Measurements from ENCODE around the gene PHF3.
"Not testable (repeated sequence)": the region's sequence is repeated elsewhere in the genome, so short reads cannot be mapped to it uniquely, and the experiment has no call there.

The PHF3 gene

DNA sequence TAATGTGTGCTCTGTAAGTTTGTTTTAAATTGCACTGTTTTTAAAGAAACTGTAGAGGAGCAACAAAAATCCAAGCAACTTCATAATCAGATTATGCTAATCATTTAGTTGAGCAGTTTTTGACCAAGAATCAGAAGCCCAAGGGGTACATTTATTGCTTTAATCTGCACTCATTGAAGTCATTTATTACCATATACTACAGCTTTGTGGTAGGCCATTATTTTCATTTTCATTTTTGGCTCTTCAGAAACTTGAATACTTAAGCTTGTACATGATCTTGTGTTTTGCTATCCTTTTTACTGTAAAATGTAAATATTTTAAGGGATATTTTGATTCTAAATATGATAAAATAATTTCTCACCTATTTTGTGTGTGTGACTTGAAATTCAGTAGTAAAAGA lies 78.5 kb downstream of the PHF3 start:
- peaks cover 40 to 44% of the 10 kb centered on the region in 2 donors for H3K36me3 ChIP-seq (ENCODE audit: control insufficient read depth in 1 of 2, insufficient read depth in 2 of 2, low read length in 2 of 2)
- no peak overlapping the region for H3K4me3 ChIP-seq (ENCODE audit: low read depth in 1 of 2, low read length in 2 of 2)
- H3K27ac ChIP-seq (ENCODE audit: low read length), result no peak overlapping the region
- no peaks in the 10 kb centered on the region for H3K9me3 ChIP-seq (ENCODE audit: control insufficient read depth in 1 of 2, low read length in 2 of 2)
- no peaks in the 10 kb centered on the region for H3K4me1 ChIP-seq (ENCODE audit: control insufficient read depth in 1 of 2, insufficient read depth in 2 of 2, low read length in 2 of 2)
- no peaks in the 10 kb centered on the region for H3K27me3 ChIP-seq (ENCODE audit: low read depth, low read length)

DNA sequence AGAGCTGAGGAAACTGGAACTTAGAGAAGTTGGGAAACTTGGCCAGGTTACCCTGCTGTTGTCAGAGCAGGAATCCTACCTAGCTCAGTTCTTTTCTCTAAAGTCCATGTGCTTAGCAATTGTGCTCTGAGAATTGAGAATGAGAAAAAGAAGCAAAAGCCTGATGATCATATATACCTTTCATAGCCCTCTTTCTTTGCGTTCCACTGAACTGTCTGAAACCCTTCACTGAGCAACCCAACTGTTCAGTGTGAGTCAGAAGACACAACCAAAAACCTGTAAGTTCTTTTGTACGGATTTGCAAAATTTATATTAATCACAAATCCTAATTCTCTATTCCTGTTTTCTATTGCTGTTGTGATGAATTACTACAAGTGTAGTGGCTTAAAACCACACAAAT lies 80.6 kb downstream of the PHF3 start:
- Histone ChIP-seq H3K27ac (ENCODE audit: low read length) (no peak overlapping the region), H3K4me3 (ENCODE audit: low read depth in 1 of 2, low read length in 2 of 2) (no peak overlapping the region), H3K36me3 (ENCODE audit: control insufficient read depth in 1 of 2, insufficient read depth in 2 of 2, low read length in 2 of 2) (peaks cover 21 to 24% of the 10 kb centered on the region in 2 donors), H3K27me3 (ENCODE audit: low read depth, low read length) (no peaks in the 10 kb centered on the region), H3K4me1 (ENCODE audit: control insufficient read depth in 1 of 2, insufficient read depth in 2 of 2, low read length in 2 of 2) (no peaks in the 10 kb centered on the region), H3K9me3 (ENCODE audit: control insufficient read depth in 1 of 2, low read length in 2 of 2) (no peaks in the 10 kb centered on the region)

DNA sequence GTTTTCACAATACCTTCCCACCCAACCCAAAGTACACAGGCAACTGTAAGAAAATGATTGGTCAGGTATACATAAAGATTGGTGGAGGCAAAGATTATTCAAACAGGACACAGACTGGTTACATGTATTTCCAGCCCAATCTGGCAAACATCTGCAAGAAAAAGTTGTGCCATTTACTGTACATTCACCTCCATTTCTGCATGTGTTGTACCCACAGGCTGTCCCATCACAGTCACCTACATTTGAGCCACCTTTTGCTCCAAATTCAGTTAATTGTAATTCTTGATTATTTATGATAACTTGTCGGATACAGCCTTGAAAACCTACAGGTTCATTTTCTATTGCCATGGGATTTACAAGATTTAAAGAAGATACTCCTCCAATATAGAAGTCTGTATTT lies 85.6 kb downstream of the PHF3 start:
- H3K4me1 ChIP-seq (ENCODE audit: control insufficient read depth in 1 of 2, insufficient read depth in 2 of 2, low read length in 2 of 2), result no peaks in the 10 kb centered on the region
- no peak overlapping the region for H3K27ac ChIP-seq (ENCODE audit: low read length)
- H3K36me3 ChIP-seq (ENCODE audit: control insufficient read depth in 1 of 2, insufficient read depth in 2 of 2, low read length in 2 of 2), result no peaks in the 10 kb centered on the region
- no peak overlapping the region for H3K4me3 ChIP-seq (ENCODE audit: low read depth in 1 of 2, low read length in 2 of 2)
- no peaks in the 10 kb centered on the region for H3K27me3 ChIP-seq (ENCODE audit: low read depth, low read length)
- no peaks in the 10 kb centered on the region for H3K9me3 ChIP-seq (ENCODE audit: control insufficient read depth in 1 of 2, low read length in 2 of 2)

DNA sequence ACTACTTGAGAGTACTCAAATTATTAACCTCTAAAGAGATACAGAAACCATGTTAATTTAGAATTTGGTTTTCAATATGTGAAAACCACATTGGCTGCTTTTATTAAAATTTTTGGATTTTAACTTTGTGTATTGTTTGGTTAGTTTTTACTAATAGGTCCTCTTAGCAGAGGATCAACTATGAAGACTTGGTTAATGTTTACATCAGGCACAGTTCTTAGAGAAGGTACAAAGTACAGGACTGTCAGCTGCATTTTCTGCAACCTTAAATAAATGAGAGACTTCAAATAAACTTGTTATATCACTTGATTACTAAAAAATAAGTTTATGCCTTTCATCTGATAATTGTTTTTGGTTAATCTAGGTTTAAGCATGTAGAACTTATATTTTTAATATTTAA lies 89.1 kb downstream of the PHF3 start:
- H3K9me3 ChIP-seq (ENCODE audit: control insufficient read depth in 1 of 2, low read length in 2 of 2), result no peaks in the 10 kb centered on the region
- H3K27me3 ChIP-seq (ENCODE audit: low read depth, low read length), result no peaks in the 10 kb centered on the region
- H3K4me3 ChIP-seq (ENCODE audit: low read depth in 1 of 2, low read length in 2 of 2), result no peak overlapping the region
- no peaks in the 10 kb centered on the region for H3K36me3 ChIP-seq (ENCODE audit: control insufficient read depth in 1 of 2, insufficient read depth in 2 of 2, low read length in 2 of 2)
- no peak overlapping the region for H3K27ac ChIP-seq (ENCODE audit: low read length)
- no peaks in the 10 kb centered on the region for H3K4me1 ChIP-seq (ENCODE audit: control insufficient read depth in 1 of 2, insufficient read depth in 2 of 2, low read length in 2 of 2)

DNA sequence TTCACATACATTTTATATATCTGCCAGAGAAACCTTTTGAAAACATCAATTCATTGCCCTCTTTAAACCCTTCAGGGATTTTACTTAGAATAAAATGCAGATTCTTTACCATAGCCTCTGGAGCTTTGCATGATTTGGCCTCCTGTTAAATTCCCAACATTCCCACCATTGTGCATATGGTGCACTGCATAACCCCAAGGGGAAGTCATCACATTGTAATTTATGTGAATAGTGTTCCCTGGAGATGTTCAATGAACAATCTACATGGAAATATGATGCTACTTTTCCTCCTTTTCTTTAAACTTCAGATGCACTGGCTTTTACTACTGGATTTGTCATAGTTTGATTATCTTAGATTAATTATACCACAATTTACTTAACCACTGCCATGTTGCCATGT lies 94.7 kb downstream of the PHF3 start:
- H3K4me3 ChIP-seq (ENCODE audit: low read depth in 1 of 2, low read length in 2 of 2), result no peak overlapping the region
- no peaks in the 10 kb centered on the region for H3K36me3 ChIP-seq (ENCODE audit: control insufficient read depth in 1 of 2, insufficient read depth in 2 of 2, low read length in 2 of 2)
- no peaks in the 10 kb centered on the region for H3K27me3 ChIP-seq (ENCODE audit: low read depth, low read length)
- H3K4me1 ChIP-seq (ENCODE audit: control insufficient read depth in 1 of 2, insufficient read depth in 2 of 2, low read length in 2 of 2), result no peaks in the 10 kb centered on the region
- H3K27ac ChIP-seq (ENCODE audit: low read length), result no peak overlapping the region
- no peaks in the 10 kb centered on the region for H3K9me3 ChIP-seq (ENCODE audit: control insufficient read depth in 1 of 2, low read length in 2 of 2)

DNA sequence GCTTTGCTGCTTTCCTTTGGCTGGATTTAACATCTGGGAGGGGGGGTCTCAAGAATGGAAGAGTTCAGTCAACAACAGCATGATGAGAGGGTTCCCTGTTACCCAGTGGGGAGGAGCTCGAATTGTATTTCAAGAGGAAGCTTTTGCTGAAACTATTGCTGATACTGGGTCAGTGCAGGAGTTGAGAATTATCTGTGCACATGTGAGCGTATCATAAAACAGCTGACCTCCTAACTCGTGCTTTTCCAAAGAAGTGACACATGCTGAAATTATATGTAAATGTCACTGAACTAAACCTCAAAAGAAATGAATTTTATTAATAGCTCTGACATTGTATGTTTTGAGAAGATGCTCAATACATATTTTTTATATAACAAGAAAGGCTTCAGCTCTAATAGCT lies 96.3 kb downstream of the PHF3 start:
- Histone ChIP-seq H3K27me3 (ENCODE audit: low read depth, low read length) (no peaks in the 10 kb centered on the region), H3K27ac (ENCODE audit: low read length) (no peak overlapping the region), H3K4me3 (ENCODE audit: low read depth in 1 of 2, low read length in 2 of 2) (no peak overlapping the region), H3K9me3 (ENCODE audit: control insufficient read depth in 1 of 2, low read length in 2 of 2) (no peaks in the 10 kb centered on the region), H3K4me1 (ENCODE audit: control insufficient read depth in 1 of 2, insufficient read depth in 2 of 2, low read length in 2 of 2) (no peaks in the 10 kb centered on the region), H3K36me3 (ENCODE audit: control insufficient read depth in 1 of 2, insufficient read depth in 2 of 2, low read length in 2 of 2) (no peaks in the 10 kb centered on the region)

DNA sequence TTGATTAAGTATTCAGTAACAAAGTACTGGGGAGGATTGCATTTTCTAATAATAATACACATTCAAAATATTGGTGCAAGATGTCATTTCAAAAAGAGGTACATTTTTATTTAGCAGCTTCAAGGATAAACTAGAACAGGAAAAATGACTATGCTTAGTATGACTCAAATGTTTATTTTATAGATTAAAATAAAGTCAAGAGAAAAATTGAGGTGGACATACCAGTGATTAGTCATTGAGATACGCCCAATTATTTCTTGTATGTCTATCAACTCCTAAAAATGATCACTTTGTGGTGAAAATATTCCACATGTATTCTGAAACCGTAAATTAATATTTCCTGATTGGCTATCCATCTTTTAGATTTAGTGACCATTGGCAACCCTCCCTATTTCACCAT lies 96.7 kb downstream of the PHF3 start:
- no peak overlapping the region for H3K27ac ChIP-seq (ENCODE audit: low read length)
- H3K36me3 ChIP-seq (ENCODE audit: control insufficient read depth in 1 of 2, insufficient read depth in 2 of 2, low read length in 2 of 2), result no peaks in the 10 kb centered on the region
- H3K4me1 ChIP-seq (ENCODE audit: control insufficient read depth in 1 of 2, insufficient read depth in 2 of 2, low read length in 2 of 2), result no peaks in the 10 kb centered on the region
- no peak overlapping the region for H3K4me3 ChIP-seq (ENCODE audit: low read depth in 1 of 2, low read length in 2 of 2)
- no peaks in the 10 kb centered on the region for H3K9me3 ChIP-seq (ENCODE audit: control insufficient read depth in 1 of 2, low read length in 2 of 2)
- no peaks in the 10 kb centered on the region for H3K27me3 ChIP-seq (ENCODE audit: low read depth, low read length)

DNA sequence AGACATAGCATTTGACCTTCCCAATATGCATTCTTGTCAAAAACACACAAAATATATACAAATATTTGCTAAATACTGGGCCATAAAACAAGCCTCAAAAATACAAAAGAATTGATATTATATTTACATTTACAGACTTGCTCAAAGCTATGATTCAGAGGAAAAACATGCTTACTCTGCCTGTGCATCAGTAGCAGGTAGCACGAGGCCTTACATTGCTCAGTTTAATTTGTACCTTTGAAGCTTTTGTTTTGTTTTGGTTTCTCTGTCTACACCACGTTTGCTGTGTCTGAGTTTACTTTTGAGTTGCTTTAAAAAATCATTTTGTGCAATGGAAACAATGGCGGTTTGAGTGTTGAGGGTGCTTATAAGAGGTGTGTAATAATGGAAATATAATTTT lies 99.3 kb downstream of the PHF3 start:
- Histone ChIP-seq H3K36me3 (ENCODE audit: control insufficient read depth in 1 of 2, insufficient read depth in 2 of 2, low read length in 2 of 2) (no peaks in the 10 kb centered on the region), H3K27ac (ENCODE audit: low read length) (no peak overlapping the region), H3K4me1 (ENCODE audit: control insufficient read depth in 1 of 2, insufficient read depth in 2 of 2, low read length in 2 of 2) (no peaks in the 10 kb centered on the region), H3K4me3 (ENCODE audit: low read depth in 1 of 2, low read length in 2 of 2) (no peak overlapping the region), H3K9me3 (ENCODE audit: control insufficient read depth in 1 of 2, low read length in 2 of 2) (no peaks in the 10 kb centered on the region), H3K27me3 (ENCODE audit: low read depth, low read length) (no peaks in the 10 kb centered on the region)

DNA sequence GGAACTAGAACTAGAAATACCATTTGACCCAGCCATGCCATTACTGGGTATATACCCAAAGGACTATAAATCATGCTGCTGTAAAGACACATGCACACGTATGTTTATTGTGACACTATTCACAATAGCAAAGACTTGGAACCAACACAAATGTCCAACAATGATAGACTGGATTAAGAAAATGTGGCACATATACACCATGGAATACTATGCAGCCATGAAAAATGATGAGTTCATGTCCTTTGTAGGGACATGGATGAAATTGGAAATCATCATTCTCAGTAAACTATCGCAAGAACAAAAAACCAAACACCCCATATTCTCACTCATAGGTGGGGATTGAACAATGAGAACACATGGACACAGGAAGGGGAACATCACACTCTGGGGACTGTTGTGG lies 102.6 kb downstream of the PHF3 start:
- not testable (repeated sequence) for H3K4me3 ChIP-seq (ENCODE audit: low read depth in 1 of 2, low read length in 2 of 2); H3K36me3 ChIP-seq (ENCODE audit: control insufficient read depth in 1 of 2, insufficient read depth in 2 of 2, low read length in 2 of 2); H3K27me3 ChIP-seq (ENCODE audit: low read depth, low read length); H3K9me3 ChIP-seq (ENCODE audit: control insufficient read depth in 1 of 2, low read length in 2 of 2); H3K4me1 ChIP-seq (ENCODE audit: control insufficient read depth in 1 of 2, insufficient read depth in 2 of 2, low read length in 2 of 2); H3K27ac ChIP-seq (ENCODE audit: low read length)

DNA sequence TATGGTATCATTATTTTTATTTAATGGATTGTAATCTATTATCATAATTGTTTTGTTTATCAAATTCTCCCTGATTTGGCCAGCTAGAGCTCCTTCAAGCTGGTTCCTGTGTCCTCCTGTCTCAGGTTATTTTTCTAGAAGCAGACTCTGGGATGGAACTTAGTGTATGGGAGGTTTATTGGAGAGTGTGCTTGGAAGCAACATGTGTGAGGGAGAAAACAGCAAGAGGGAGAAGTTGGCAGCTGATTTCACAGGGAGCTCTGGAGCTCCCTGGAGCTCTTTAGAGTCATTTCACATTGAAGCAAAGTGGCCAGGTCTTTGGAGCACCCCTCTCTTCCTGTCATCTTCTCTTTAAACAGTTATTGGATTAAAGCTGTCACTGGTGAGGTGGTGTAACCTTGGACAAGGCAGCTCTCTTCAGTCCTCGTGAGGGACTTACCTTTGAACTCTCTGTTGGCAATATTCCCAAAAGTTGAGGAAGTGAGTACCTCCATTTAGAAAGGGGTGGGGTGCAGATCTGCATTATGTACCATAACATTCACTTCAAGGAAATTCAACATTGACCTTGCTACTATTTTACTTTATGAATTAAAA lies 103.6 kb downstream of the PHF3 start:
- no peak overlapping the region for H3K4me3 ChIP-seq (ENCODE audit: low read depth in 1 of 2, low read length in 2 of 2)
- H3K27ac ChIP-seq (ENCODE audit: low read length), result no peak overlapping the region
- no peaks in the 10 kb centered on the region for H3K9me3 ChIP-seq (ENCODE audit: control insufficient read depth in 1 of 2, low read length in 2 of 2)
- no peaks in the 10 kb centered on the region for H3K27me3 ChIP-seq (ENCODE audit: low read depth, low read length)
- no peaks in the 10 kb centered on the region for H3K4me1 ChIP-seq (ENCODE audit: control insufficient read depth in 1 of 2, insufficient read depth in 2 of 2, low read length in 2 of 2)
- H3K36me3 ChIP-seq (ENCODE audit: control insufficient read depth in 1 of 2, insufficient read depth in 2 of 2, low read length in 2 of 2), result no peaks in the 10 kb centered on the region

DNA sequence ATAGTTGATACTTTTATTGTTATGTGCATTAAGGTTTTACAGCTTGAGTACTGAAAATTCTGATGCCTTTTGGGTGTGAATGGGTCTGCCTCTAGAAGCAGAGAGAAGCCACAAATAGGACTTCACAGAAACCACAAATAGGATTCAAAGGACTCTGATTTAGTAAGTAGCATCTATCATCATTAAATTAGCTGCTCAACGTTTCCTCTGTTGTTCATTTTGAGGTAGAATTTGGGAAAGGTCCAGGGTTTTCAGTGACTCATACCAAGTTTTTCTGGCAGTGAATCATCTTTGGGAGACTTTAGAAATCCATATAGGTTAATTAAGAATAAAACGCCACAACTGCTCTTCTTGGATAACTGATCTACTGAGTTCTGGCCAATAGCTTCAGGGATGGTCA lies 105.1 kb downstream of the PHF3 start:
- no peaks in the 10 kb centered on the region for H3K27me3 ChIP-seq (ENCODE audit: low read depth, low read length)
- H3K36me3 ChIP-seq (ENCODE audit: control insufficient read depth in 1 of 2, insufficient read depth in 2 of 2, low read length in 2 of 2), result no peaks in the 10 kb centered on the region
- H3K9me3 ChIP-seq (ENCODE audit: control insufficient read depth in 1 of 2, low read length in 2 of 2), result no peaks in the 10 kb centered on the region
- no peak overlapping the region for H3K27ac ChIP-seq (ENCODE audit: low read length)
- no peaks in the 10 kb centered on the region for H3K4me1 ChIP-seq (ENCODE audit: control insufficient read depth in 1 of 2, insufficient read depth in 2 of 2, low read length in 2 of 2)
- H3K4me3 ChIP-seq (ENCODE audit: low read depth in 1 of 2, low read length in 2 of 2), result no peak overlapping the region

DNA sequence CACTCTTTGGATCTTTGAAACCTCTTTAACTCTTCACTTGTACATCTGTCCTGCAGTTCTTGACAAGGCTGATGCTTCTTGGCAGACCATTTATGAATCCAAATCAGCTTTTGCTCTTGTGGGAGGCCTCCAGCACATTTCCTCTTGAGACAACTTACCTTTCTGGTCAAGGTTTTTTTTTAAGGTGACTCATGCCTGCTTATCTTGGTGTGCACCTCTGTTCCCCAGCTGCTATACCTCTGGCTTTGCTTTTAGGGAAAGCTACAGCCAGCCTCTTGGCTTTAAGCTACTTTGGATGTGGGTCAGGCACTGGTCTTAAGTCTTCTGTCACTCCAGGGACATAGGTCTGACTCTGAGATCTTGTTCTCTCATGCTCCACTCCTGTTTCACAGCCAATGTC lies 106.5 kb downstream of the PHF3 start:
- H3K4me3 ChIP-seq (ENCODE audit: low read depth in 1 of 2, low read length in 2 of 2), result no peak overlapping the region
- no peaks in the 10 kb centered on the region for H3K9me3 ChIP-seq (ENCODE audit: control insufficient read depth in 1 of 2, low read length in 2 of 2)
- H3K27ac ChIP-seq (ENCODE audit: low read length), result no peak overlapping the region
- no peaks in the 10 kb centered on the region for H3K4me1 ChIP-seq (ENCODE audit: control insufficient read depth in 1 of 2, insufficient read depth in 2 of 2, low read length in 2 of 2)
- H3K36me3 ChIP-seq (ENCODE audit: control insufficient read depth in 1 of 2, insufficient read depth in 2 of 2, low read length in 2 of 2), result no peaks in the 10 kb centered on the region
- no peaks in the 10 kb centered on the region for H3K27me3 ChIP-seq (ENCODE audit: low read depth, low read length)

Measured in muscle layer of duodenum (tissue), 2 donors.